ENCODE measurements around the gene CSTF2T.

CSTF2T gene

GRCh38 chr10:51685768-51686167, 13.6 kb downstream of the CSTF2T start:
- CTCF ChIA-PET: no interaction called here
- no peaks in the 10 kb centered on the region for H3K9me3 ChIP-seq (ENCODE audit: control insufficient read depth, insufficient read depth, low read depth, low read length)

More at GRCh38 chr10:51685768-51686167, 13.6 kb downstream of the CSTF2T start:
- TF ChIP-seq ZNF214 (tag by site-specific recombination; IDR thresholded peaks at IDR 0.05; ENCODE audit: borderline replicate concordance) (no peak), BCL6B (tag by site-specific recombination; IDR thresholded peaks at IDR 0.05) (no peak), ZNF623 (tag by site-specific recombination; IDR thresholded peaks at IDR 0.05) (no peak), INSM2 (tag by site-specific recombination; IDR thresholded peaks at IDR 0.05) (no peak), ZNF571 (tag by site-specific recombination; IDR thresholded peaks at IDR 0.05) (no peak), GLI2 (tag by site-specific recombination; IDR thresholded peaks at IDR 0.05; ENCODE audit: borderline replicate concordance, low read depth) (no peak), ZSCAN5A (tag by site-specific recombination; IDR thresholded peaks at IDR 0.05) (no peak), ZNF701 (tag by site-specific recombination; IDR thresholded peaks at IDR 0.05) (no peak), ZBTB48 (tag by site-specific recombination; IDR thresholded peaks at IDR 0.05) (no peak), RBAK (tag by site-specific recombination; IDR thresholded peaks at IDR 0.05) (no peak), ZSCAN4 (tag by site-specific recombination; IDR thresholded peaks at IDR 0.05) (no peak), ZNF248 (tag by site-specific recombination; IDR thresholded peaks at IDR 0.05) (no peak), ZNF24 (tag by site-specific recombination; IDR thresholded peaks at IDR 0.05) (no peak), ZNF132 (tag by site-specific recombination; IDR thresholded peaks at IDR 0.05; ENCODE audit: borderline replicate concordance) (no peak), ZNF785 (tag by site-specific recombination; IDR thresholded peaks at IDR 0.05) (no peak), ZNF416 (tag by site-specific recombination; IDR thresholded peaks at IDR 0.05) (no peak), ZNF514 (tag by site-specific recombination; IDR thresholded peaks at IDR 0.05) (no peak), ZNF2 (tag by site-specific recombination; IDR thresholded peaks at IDR 0.05) (no peak), ZBTB49 (tag by site-specific recombination; IDR thresholded peaks at IDR 0.05; ENCODE audit: low read depth) (no peak)
- Histone ChIP-seq H3K4me3 (ENCODE audit: low read depth, low read length) (no peak overlapping the region), H3K4me1 (ENCODE audit: control insufficient read depth, insufficient read depth, low read length) (0 out of 2 replicates have a peak, but pooled peaks cover 2% of the 10 kb centered on the region), H3K36me3 (ENCODE audit: control insufficient read depth in 2 of 2, insufficient read depth in 1 of 2, low read length in 2 of 2) (no peaks in the 10 kb centered on the region), H3K27ac (ENCODE audit: extremely low read depth, low read depth, low read length) (no peak overlapping the region)
- POLR2A ChIA-PET: no interaction called here
